Endothelial cell of umbilical vein (primary cell): Measurements from ENCODE around the gene DENND5B. TPM values are rescaled to one million over a fixed set of nuclear protein-coding genes. Genes with fewer than 3 reads are reported as not detected.

Experiments used
- BruUV-seq: library from RNA; stranded (reverse); fragments of 400-500 nt; replicated peaks from 2 replicates; lab custom pipeline; 2021; lab: Mats Ljungman, UMichigan
- CTCF ChIA-PET: fragments of 300-600, 350-600 bp; sonication (Branson Sonifier 250); formaldehyde crosslinking; loops from one replicate; lab custom pipeline; 2021; ENCODE audit warnings: antibody characterized with exemption, inconsistent platforms; lab: Charles Lee
- POLR2A ChIA-PET: fragments of 300-600, 350-600 bp; sonication (Branson Sonifier 250); formaldehyde crosslinking; loops from one replicate; lab custom pipeline; 2021; ENCODE audit warnings: antibody characterized with exemption, inconsistent platforms; lab: Charles Lee
- DNase-seq: peaks from one replicate; pipeline ENCODE4 v3.0.0-alpha.2; 2011; ENCODE audit warnings: low read depth, low spot score
- FAIRE-seq: peaks from 2 replicates; lab custom pipeline; 2011; peaks lifted over from hg19 to GRCh38; lab: Jason Lieb, UNC
- H2AFZ ChIP-seq: 2 replicates; pipeline ENCODE4 v1.6.0; 2012; ENCODE audit warnings: low read depth, low read length, control low read depth, inconsistent platforms
- H3K27ac ChIP-seq: 2 replicates; pipeline ENCODE4 v1.5.1; 2011; ENCODE audit warnings: low read depth, mild to moderate bottlenecking, control low read depth, low read length, moderate library complexity; ENCODE audit not compliant: insufficient read depth
- H3K27me3 ChIP-seq, 2 experiments: 2 replicates each; pipeline versions ENCODE4 v1.6.0 to v1.6.1; 2011; ENCODE audit warnings: low read length in 2 of 2, mixed read lengths in 1 of 2; ENCODE audit not compliant: control insufficient read depth in 2 of 2, insufficient read depth in 2 of 2
- H3K36me3 ChIP-seq, 2 experiments: 2 replicates in 1 of 2; 3 replicates in 1 of 2; pipeline ENCODE4 v1.5.1; 2011; ENCODE audit warnings: low read length in 2 of 2, mild to moderate bottlenecking in 1 of 2, moderate library complexity in 1 of 2; ENCODE audit not compliant: control insufficient read depth in 2 of 2, insufficient read depth in 2 of 2; ENCODE audit errors: extremely low read depth in 1 of 2
- H3K4me1 ChIP-seq: 3 replicates; pipeline ENCODE4 v1.5.1; 2011; ENCODE audit warnings: mild to moderate bottlenecking, low read length; ENCODE audit not compliant: control insufficient read depth, insufficient read depth; ENCODE audit errors: extremely low read depth
- H3K4me2 ChIP-seq: 2 replicates; pipeline ENCODE4 v1.6.1; 2011; ENCODE audit warnings: low read length, control low read depth, mixed read lengths; ENCODE audit not compliant: insufficient read depth
- H3K4me3 ChIP-seq, 3 experiments: fragments of 200-600 bp in 1 of 3; sonication (generic), shearing (Covaris generic) in 1 of 3; replicated peaks in 1 of 3; 2 replicates each; pipeline ENCODE4 v1.5.1; 2011 to 2016; ENCODE audit warnings: control low read depth in 3 of 3, low read length in 3 of 3, mild to moderate bottlenecking in 2 of 3, inconsistent platforms in 1 of 3, low read depth in 1 of 3, moderate library complexity in 1 of 3; ENCODE audit not compliant: insufficient read depth in 1 of 3
- H3K79me2 ChIP-seq: 2 replicates; pipeline ENCODE4 v1.6.0; 2012; ENCODE audit warnings: low read length, inconsistent platforms; ENCODE audit not compliant: control insufficient read depth, insufficient read depth
- H3K9ac ChIP-seq: replicated peaks from 2 replicates; pipeline ENCODE3; 2011; ENCODE audit warnings: low read length, control low read depth; ENCODE audit not compliant: insufficient read depth; ENCODE audit errors: extremely low read depth
- H3K9me1 ChIP-seq: replicated peaks from 3 replicates; pipeline ENCODE4 v1.6.0; 2011; ENCODE audit warnings: mild to moderate bottlenecking, low read length; ENCODE audit not compliant: control insufficient read depth, insufficient read depth; ENCODE audit errors: extremely low read depth
- H3K9me3 ChIP-seq: replicated peaks from 2 replicates; pipeline ENCODE4 v1.5.1; 2012; ENCODE audit warnings: low read length, inconsistent platforms; ENCODE audit not compliant: control insufficient read depth, insufficient read depth
- H4K20me1 ChIP-seq: replicated peaks from 2 replicates; pipeline ENCODE3; 2011; ENCODE audit warnings: mild to moderate bottlenecking, low read length; ENCODE audit not compliant: control insufficient read depth, insufficient read depth; ENCODE audit errors: extremely low read depth
- EZH2 ChIP-seq: IDR thresholded peaks from 2 replicates; pipeline ENCODE4 v1.6.1; 2012; ENCODE audit warnings: borderline replicate concordance, low read depth, mild to moderate bottlenecking, moderate library complexity, low read length, inconsistent platforms; ENCODE audit not compliant: severe bottlenecking
- FOS ChIP-seq: IDR thresholded peaks from 2 replicates; pipeline ENCODE4 v1.6.1; 2011; ENCODE audit warnings: mild to moderate bottlenecking, low read length, moderate library complexity, borderline replicate concordance; ENCODE audit not compliant: insufficient read depth
- GATA2 ChIP-seq: IDR thresholded peaks from 2 replicates; pipeline ENCODE4 v1.7.0; 2011; ENCODE audit warnings: low read depth, mild to moderate bottlenecking, moderate library complexity, mixed read lengths, low read length; ENCODE audit not compliant: insufficient read length, insufficient read depth
- JUN ChIP-seq: IDR thresholded peaks from 2 replicates; pipeline ENCODE4 v1.6.1; 2011; ENCODE audit warnings: borderline replicate concordance, low read depth; ENCODE audit not compliant: insufficient read length, insufficient read depth
- MAX ChIP-seq: IDR thresholded peaks from 2 replicates; pipeline ENCODE4 v1.6.1; 2011; ENCODE audit not compliant: insufficient read depth, insufficient read length
- MYC ChIP-seq: IDR thresholded peaks from one replicate; pipeline ENCODE4 v1.6.1; 2011; ENCODE audit warnings: mild to moderate bottlenecking, low read depth, low read length
- POLR2A ChIP-seq: IDR thresholded peaks from 2 replicates; pipeline ENCODE4 v1.6.1; 2012; ENCODE audit warnings: low read depth, mild to moderate bottlenecking, control low read depth, low read length
- POLR2AphosphoS5 ChIP-seq: IDR thresholded peaks from 2 replicates; pipeline ENCODE4 v1.6.1; 2012; ENCODE audit warnings: low read depth, mild to moderate bottlenecking, control low read depth, low read length, moderate library complexity; ENCODE audit not compliant: insufficient read depth
- dilution Hi-C: fragments of 300-500 bp; cut with MboI; formaldehyde crosslinking; loops from one replicate; pipeline ENCODE4 v1.15.0; 2019; ENCODE audit warnings: low sequenced_read_pairs; ENCODE audit not compliant: extremely low pct_ligation_motif_present
- intact Hi-C: fragments of 100-400 bp; cut with micrococcal nuclease; formaldehyde crosslinking; loops from one replicate; pipeline ENCODE4 v1.10.0; 2022
- polyA plus RNA-seq, 4 experiments: library from polyadenylated mRNA; depleted of rRNA in 3 of 4; stranded (reverse) in 3 of 4; unstranded in 1 of 4; fragments of >200 nt; gene quantifications; 2 replicates each; pipeline versions ENCODE4 v1.2.1 to v1.2.3, GENCODE V29; 2011 to 2012; ENCODE audit warnings: missing spikeins in 1 of 4
- total RNA-seq: library from RNA; stranded (reverse); gene quantifications from 2 replicates; pipeline ENCODE4 v1.2.3, GENCODE V29; 2021
- TF ChIP-seq, protein P1 (sequence below), 2 donors: IDR thresholded peaks; 1 replicate in 1 of 2; 2 replicates in 1 of 2; pipeline ENCODE4 v1.5.1; 2011; ENCODE audit warnings: low read length in 2 of 2, mild to moderate bottlenecking in 2 of 2, moderate library complexity in 2 of 2, control low read depth in 1 of 2, inconsistent platforms in 1 of 2, low read depth in 1 of 2; ENCODE audit not compliant: insufficient read depth in 1 of 2; ENCODE audit errors: extremely low read depth in 1 of 2

Gene DENND5B
- total and polyA plus RNA-seq, 2 donors (not counting 3 experiments of a cell fraction or from before 2014, with no cell fraction given) = 10.3 to 18.3 TPM

GRCh38 chr12:31631809-31632208, 40.9 kb upstream of the DENND5B start:
- dilution Hi-C loops = no loop called here
- no peak for FAIRE-seq

More at GRCh38 chr12:31631809-31632208, 40.9 kb upstream of the DENND5B start:
- no TSS peak for BruUV-seq
- H3K79me2 ChIP-seq = no peaks in the 10 kb centered on the region
- POLR2A ChIA-PET = no interaction called here
- peaks cover 5% of the 10 kb centered on the region for H3K4me1 ChIP-seq
- no peaks in the 10 kb centered on the region for H3K27me3 ChIP-seq
- TF ChIP-seq MYC (no peak), GATA2 (no peak), MAX (no peak), EZH2 (no peak), JUN (no peak), FOS (no peak), POLR2AphosphoS5 (no peak), POLR2A (no peak)
- TF ChIP-seq, protein P1, sequence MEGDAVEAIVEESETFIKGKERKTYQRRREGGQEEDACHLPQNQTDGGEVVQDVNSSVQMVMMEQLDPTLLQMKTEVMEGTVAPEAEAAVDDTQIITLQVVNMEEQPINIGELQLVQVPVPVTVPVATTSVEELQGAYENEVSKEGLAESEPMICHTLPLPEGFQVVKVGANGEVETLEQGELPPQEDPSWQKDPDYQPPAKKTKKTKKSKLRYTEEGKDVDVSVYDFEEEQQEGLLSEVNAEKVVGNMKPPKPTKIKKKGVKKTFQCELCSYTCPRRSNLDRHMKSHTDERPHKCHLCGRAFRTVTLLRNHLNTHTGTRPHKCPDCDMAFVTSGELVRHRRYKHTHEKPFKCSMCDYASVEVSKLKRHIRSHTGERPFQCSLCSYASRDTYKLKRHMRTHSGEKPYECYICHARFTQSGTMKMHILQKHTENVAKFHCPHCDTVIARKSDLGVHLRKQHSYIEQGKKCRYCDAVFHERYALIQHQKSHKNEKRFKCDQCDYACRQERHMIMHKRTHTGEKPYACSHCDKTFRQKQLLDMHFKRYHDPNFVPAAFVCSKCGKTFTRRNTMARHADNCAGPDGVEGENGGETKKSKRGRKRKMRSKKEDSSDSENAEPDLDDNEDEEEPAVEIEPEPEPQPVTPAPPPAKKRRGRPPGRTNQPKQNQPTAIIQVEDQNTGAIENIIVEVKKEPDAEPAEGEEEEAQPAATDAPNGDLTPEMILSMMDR (IDR thresholded peaks at IDR 0.05; ENCODE audit: extremely low read depth in 1 of 2, insufficient read depth in 1 of 2, low read depth in 1 of 2, low read length in 2 of 2) = no peak
- H3K9me1 ChIP-seq = no peaks in the 10 kb centered on the region
- no peak overlapping the region for H3K27ac ChIP-seq
- CTCF ChIA-PET = interaction anchor here (6.1 kb wide), 1 partner anchor 228 kb away, joined by 140 read pairs; no protein-coding TSS in a partner anchor
- intact Hi-C loops = no loop called here
- H2AFZ ChIP-seq = no peak overlapping the region
- no peak overlapping the region for H3K4me2 ChIP-seq
- no peaks in the 10 kb centered on the region for H3K36me3 ChIP-seq
- H3K4me3 ChIP-seq = no peak overlapping the region
- H3K9ac ChIP-seq = no peak overlapping the region
- H3K9me3 ChIP-seq = no peaks in the 10 kb centered on the region
- DNase-seq = no peak
- H4K20me1 ChIP-seq = no peaks in the 10 kb centered on the region
